GM18499 (cell line): Measurements from ENCODE around the gene S100A12.
"Not testable (repeated sequence)": the region's sequence is repeated elsewhere in the genome, so short reads cannot be mapped to it uniquely, and the experiment has no call there.

Source experiments
- ATAC-seq: cut with Tn5 transposase; IDR thresholded peaks from one replicate; pipeline ENCODE4 v1.9.1; 2021; ENCODE audit warnings: moderate number of reproducible peaks; ENCODE audit not compliant: insufficient read depth, unreplicated experiment

Gene S100A12

DNA sequence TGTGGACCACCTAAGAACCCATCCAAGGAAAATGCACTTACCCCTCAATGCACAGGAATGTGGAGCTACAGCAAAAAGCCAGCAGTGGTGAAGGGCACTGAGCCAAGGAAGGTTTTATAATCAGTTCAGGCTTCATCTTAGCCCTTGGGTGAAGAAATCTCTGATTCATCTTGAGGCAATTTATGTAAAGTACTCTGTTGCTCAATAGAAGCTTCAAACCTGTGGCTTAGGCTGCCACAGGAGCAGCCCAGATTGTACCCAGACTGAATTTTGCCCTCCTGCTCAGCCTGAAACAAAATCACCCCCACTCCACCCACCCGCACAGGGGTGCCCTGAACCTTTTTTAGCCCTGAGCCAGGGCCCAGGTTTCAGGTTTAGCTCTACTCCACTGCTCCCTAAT is at the start of gene S100A12:
Gene S100A12 (minus strand): TSS at position 111 of the 400 bp plus-strand sequence. CDS start 1,029 bp downstream, outside the sequence.
- ATAC-seq: no peak

DNA sequence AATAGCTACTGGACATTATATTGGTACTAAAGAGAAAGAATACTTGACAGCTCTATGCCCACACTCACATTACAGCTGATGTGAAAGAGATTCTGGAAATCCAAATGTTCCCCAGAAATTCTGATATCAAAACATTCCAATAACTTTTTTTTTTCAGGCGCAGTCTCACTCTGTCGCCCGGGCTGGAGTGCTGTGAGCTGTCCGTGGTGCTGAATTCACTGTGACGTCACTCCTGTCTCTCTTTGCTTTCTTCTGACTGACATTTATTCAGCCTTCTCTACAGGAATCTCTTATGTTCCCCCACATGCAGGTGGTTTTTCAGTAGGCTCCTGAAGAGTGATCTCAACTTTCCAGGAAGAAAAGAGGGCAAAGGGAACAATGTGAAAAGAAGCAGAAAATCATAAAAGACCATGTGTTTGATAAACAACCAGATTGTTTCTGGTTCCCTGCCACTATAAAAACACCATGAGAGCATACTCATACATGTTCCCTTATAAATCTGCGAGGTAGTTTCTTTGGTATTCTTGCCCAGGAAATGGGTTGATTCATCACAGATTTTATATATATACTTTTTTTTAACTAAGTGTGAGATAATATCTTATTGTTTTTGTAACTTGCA is 47.1 kb upstream of the S100A12 start:
- no peak for ATAC-seq

- ATAC-seq: no peak
These were observed 44.9 kb upstream of the S100A12 start for GRCh38 chr1:153420306-153420705.

GRCh38 chr1:153419436-153419793 is 44.0 kb upstream of the S100A12 start:
- ATAC-seq: not testable (repeated sequence)

GRCh38 chr1:153418758-153419435 is 43.5 kb upstream of the S100A12 start:
- not testable (repeated sequence) for ATAC-seq

GRCh38 chr1:153417136-153417888 is 41.9 kb upstream of the S100A12 start:
- no peak for ATAC-seq

GRCh38 chr1:153415850-153416570 is 40.6 kb upstream of the S100A12 start, which contains the start of gene S100A7A:
S100A7A (plus strand) TSS chr1:153416520; CDS start chr1:153418083, 1,563 bp downstream.
- ATAC-seq: no peak

DNA sequence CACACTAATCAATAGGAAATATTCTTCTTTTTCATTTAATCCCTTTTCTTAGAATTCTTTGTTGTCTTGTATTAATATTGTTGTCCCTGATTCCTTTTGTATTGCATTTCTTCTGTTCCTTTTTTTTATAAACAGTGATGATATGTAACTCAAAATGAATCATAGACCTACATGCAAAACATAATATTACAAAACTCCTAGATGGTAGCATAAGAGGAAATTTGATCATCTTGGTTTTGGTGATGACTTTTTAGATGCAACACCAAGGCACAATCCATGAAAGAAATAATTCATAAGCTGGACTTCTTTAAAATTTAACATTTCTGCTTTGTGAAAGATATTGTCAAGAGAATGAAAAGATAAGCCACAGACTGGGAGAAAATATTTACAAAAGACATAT is 38.5 kb upstream of the S100A12 start:
- ATAC-seq: not testable (repeated sequence)

GRCh38 chr1:153407274-153407673 is 31.9 kb upstream of the S100A12 start:
- not testable (repeated sequence) for ATAC-seq

DNA sequence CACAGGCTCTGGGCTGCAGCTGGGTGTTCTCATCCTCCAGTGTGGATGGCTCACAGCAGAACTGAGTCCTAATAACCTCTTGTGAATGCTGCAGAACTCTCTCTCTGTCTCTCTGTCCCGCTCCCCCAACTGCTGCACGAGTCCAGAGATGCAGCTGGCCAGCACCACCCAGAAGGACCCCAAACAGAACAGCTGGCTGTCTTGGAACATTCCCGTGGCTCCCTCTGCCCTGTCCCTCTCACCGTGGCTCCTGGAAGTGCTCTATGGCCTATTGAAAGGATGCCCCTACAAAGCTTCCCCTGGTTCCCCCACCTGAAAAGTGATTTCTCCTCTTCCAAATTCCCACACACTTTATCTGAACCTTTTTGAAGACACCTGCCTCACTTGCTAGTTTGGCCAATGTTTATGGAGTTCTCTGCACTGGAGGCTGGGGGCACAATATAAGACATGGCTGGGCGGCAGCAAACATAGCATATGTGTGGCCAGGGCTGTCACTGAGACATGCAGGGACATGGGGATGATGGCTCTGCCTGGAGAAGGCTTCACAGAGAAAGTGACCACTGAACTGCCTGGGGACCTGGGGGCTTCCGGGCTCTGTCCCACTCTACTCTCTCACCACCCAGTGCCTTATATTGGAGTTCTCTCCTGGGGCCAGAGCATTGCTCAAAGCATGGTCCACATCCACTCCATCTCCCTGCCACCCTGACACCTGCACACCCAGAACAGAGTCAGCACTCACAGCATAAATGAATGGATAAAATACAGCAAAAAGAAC is 30.6 kb upstream of the S100A12 start:
- ATAC-seq: not testable (repeated sequence)

GRCh38 chr1:153404768-153405167 is 29.3 kb upstream of the S100A12 start:
- ATAC-seq: no peak

DNA sequence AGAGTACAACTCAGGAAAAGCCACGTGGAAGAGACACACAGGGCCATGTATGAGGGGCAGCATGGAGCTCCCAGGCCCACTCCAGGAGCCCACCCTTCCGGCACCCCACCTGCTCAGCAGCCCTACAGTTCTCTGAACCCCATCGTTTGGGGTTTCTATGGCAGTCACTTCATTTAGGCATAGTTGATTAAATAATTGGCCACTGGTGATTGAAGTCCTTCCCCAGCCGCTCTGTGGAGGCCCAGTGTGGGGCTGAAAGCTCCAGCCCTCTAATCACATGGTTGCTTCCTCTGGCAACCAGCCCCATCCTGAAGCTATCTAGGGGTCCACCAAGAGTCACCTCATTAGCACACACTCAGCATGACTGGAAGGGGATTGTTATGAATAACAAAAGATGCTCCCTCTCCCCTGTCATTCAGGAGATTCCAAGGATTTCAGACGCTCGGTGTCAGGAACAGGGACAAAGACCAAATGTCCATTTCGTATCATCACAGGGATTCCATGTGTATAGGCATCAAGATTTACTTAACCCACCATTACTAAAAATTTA is 28.7 kb upstream of the S100A12 start:
- no peak for ATAC-seq

- ATAC-seq: no peak
These were observed 28.1 kb upstream of the S100A12 start for GRCh38 chr1:153403421-153404085.

- ATAC-seq: no peak
These were observed 26.8 kb upstream of the S100A12 start for GRCh38 chr1:153402226-153402625.

DNA sequence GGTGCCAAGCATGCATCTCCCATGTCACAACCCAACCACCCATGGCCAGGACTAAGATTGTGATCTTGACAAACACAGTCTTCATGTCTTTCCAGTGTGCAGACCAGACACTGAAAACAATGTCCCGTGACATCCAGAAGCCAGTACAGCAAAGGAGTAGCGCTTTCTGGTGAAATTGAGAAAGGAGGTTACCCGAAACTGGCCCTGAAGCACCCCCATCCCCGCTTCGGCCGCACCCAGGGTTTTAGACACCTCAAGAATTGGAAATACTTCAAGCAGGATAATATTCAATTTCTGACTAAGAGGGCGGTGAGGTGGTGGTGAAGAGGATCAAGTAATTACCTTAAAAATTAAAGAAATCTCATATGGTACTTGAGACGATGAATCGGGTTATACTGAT is 26.0 kb upstream of the S100A12 start:
- ATAC-seq: no peak

- no peak for ATAC-seq
These were observed 24.8 kb upstream of the S100A12 start for GRCh38 chr1:153400244-153400643.

DNA sequence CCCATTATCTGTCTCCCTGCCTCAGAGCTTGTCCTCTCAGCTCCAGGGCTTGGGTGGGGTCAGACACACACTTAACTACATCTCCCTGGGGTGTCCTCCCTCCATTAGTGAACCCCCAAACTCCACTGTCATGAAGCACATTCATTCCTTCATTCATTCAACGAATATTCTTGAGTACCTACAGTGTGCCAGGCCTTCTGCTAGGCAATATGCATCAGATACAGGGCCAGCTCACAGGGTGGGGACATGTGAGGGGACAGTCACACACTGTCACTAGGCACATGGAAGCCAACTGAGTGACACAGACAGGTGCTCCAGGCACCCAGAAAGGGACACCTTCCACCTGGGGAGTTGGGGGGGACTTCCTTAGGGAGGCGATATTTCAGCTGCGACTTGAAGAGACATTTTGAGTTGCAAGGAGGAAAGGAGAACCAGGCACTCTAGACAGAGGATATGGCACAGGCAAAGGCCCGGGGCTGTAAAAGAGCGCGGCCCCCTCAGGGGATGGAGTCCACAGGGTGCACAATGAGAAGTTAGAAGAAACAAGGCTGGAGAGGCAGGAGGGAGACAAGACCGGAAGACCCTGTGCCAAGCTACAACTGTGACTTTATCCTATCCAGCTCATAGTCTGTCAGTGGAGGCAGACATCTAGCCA is 24.1 kb upstream of the S100A12 start:
- no peak for ATAC-seq

DNA sequence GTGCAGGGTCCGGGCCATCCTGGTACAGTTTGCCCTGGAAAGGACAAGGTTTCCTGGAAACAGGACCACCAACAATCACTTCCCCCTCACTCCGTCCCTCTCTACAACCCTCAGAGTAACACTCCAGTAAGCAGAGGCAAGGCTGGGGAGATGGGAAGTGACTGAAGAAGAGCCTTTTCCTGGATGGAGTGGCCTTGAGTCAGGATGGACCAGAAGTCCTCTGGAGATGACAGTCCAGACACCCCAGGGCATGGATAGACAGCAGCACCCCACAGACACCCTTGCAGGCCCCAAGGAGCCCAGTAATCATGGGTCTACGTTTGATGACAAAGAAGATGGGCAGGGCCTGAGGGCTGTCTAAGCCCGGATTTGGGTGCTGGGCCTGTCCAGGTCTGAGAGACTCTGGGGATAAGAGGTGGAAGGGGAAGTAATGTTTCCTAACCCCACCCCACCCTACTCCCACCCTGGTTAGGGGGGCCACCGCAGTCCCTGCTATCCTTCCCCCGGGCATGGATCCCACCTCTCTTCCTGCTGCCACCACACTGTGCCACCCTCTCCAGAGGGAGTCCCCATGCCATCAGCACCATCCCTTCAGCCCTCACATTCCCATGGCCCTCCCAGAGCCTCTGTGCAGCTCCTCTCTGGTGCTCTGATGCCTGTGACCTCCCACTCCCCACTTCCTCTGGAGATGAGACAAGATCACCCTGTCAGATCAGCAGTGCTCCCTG is 22.7 kb upstream of the S100A12 start:
- no peak for ATAC-seq
